H1 (cell line): Measurements from ENCODE around the gene CD160. TPM values are rescaled to one million over a fixed set of nuclear protein-coding genes. Genes with fewer than 3 reads are reported as not detected.

Source experiments
- BRCA1 ChIP-seq: IDR thresholded peaks from 2 replicates; pipeline ENCODE4 v1.6.1; 2012; ENCODE audit warnings: low read depth, low read length, improper control_type of control experiment
- CHD7 ChIP-seq: fragments of 300-600 bp; sonication (generic); IDR thresholded peaks from 2 replicates; pipeline ENCODE4 v1.7.1; 2012; ENCODE audit warnings: low read length, moderate library complexity, mild to moderate bottlenecking, inconsistent platforms; ENCODE audit not compliant: insufficient replicate concordance
- E2F6 ChIP-seq: IDR thresholded peaks from 2 replicates; pipeline ENCODE4 v1.6.1; 2012; ENCODE audit warnings: inconsistent platforms
- RAD21 ChIP-seq, 2 experiments: IDR thresholded peaks in 1 of 2; conservative IDR thresholded peaks in 1 of 2; 2 replicates each; pipeline ENCODE4 v1.6.1; 2011; ENCODE audit warnings: low read depth in 2 of 2, low read length in 2 of 2, improper control_type of control experiment in 1 of 2, inconsistent platforms in 1 of 2, mild to moderate bottlenecking in 1 of 2, moderate library complexity in 1 of 2
- RFX5 ChIP-seq: IDR thresholded peaks from 2 replicates; pipeline ENCODE4 v1.6.1; 2011; ENCODE audit warnings: low read depth, low read length, improper control_type of control experiment, borderline replicate concordance
- TAF1 ChIP-seq: IDR thresholded peaks from 2 replicates; pipeline ENCODE4 v1.6.1; 2011; ENCODE audit warnings: mild to moderate bottlenecking, low read depth, low read length
- polyA plus RNA-seq, 7 experiments: library from polyadenylated mRNA; depleted of rRNA in 3 of 7; stranded (reverse) in 5 of 7; unstranded in 2 of 7; fragments of >200 nt in 5 of 7; fragments of 200-250 nt in 2 of 7; gene quantifications; 1 replicate in 5 of 7; 2 replicates in 1 of 7; 4 replicates in 1 of 7; pipeline versions ENCODE4 v1.2.1 to v1.2.3, GENCODE V29; 2011 to 2013; ENCODE audit warnings: missing spikeins in 2 of 7, mixed read lengths in 2 of 7
- total RNA-seq: library from RNA; stranded (reverse); fragmentation: NEBNext Ultra II Directional; extraction: Animal tissue kit (Norgen Biotek cat#: 25700); gene quantifications from 2 replicates; pipeline ENCODE4 v1.2.1, GENCODE V29; 2021
- TF ChIP-seq, protein P1 (sequence below), 3 experiments: IDR thresholded peaks; 1 replicate in 2 of 3; 2 replicates in 1 of 3; pipeline versions ENCODE4 v1.5.1 to v1.6.1; 2011; ENCODE audit warnings: low read length in 3 of 3, mild to moderate bottlenecking in 3 of 3, inconsistent platforms in 2 of 3, low read depth in 1 of 3, moderate library complexity in 1 of 3; ENCODE audit not compliant: insufficient read depth in 1 of 3; ENCODE audit errors: control extremely low read depth in 1 of 3

Gene CD160
- total and polyA plus RNA-seq, 2 of the 8 experiments (the other 6 are each of a cell fraction or from before 2014, with no cell fraction given) = not detected

- TF ChIP-seq E2F6 (no peak), TAF1 (no peak), CHD7 (no peak), RFX5 (no peak), BRCA1 (no peak), RAD21 (IDR thresholded peaks at IDR 0.05 in 1 of 2, conservative IDR thresholded peaks at IDR 0.05 in 1 of 2; ENCODE audit: low read depth in 2 of 2, low read length in 2 of 2) (no peak)
- TF ChIP-seq, protein P1, sequence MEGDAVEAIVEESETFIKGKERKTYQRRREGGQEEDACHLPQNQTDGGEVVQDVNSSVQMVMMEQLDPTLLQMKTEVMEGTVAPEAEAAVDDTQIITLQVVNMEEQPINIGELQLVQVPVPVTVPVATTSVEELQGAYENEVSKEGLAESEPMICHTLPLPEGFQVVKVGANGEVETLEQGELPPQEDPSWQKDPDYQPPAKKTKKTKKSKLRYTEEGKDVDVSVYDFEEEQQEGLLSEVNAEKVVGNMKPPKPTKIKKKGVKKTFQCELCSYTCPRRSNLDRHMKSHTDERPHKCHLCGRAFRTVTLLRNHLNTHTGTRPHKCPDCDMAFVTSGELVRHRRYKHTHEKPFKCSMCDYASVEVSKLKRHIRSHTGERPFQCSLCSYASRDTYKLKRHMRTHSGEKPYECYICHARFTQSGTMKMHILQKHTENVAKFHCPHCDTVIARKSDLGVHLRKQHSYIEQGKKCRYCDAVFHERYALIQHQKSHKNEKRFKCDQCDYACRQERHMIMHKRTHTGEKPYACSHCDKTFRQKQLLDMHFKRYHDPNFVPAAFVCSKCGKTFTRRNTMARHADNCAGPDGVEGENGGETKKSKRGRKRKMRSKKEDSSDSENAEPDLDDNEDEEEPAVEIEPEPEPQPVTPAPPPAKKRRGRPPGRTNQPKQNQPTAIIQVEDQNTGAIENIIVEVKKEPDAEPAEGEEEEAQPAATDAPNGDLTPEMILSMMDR (IDR thresholded peaks at IDR 0.05; ENCODE audit: control extremely low read depth in 1 of 3, insufficient read depth in 1 of 3, low read depth in 1 of 3, low read length in 3 of 3) = no peak
Measured at GRCh38 chr1:145696630-145696960, 22.7 kb upstream of the CD160 start (continued).
